HCT116 (cell line): Measurements from ENCODE around the gene MAP2K5. TPM values are rescaled to one million over a fixed set of nuclear protein-coding genes. Genes with fewer than 3 reads are reported as not detected.

ENCODE experiments used
- ATAC-seq: fragments of 200-7000 bp; cut with Tn5 transposase; 2 replicates; pipeline ENCODE4 v1.9.1; 2020; ENCODE audit warnings: mild to moderate bottlenecking, moderate library complexity
- BruUV-seq: library from RNA; stranded (reverse); fragments of 400-500 nt; replicated peaks from 2 replicates; lab custom pipeline; 2021; lab: Mats Ljungman, UMichigan
- CTCF ChIA-PET: fragments of 300-600 bp; sonication (Branson Sonifier 250); formaldehyde crosslinking; loops from one replicate; lab custom pipeline; 2021; ENCODE audit warnings: antibody characterized with exemption; lab: Charles Lee
- POLR2A ChIA-PET: fragments of 300-600, 350-600 bp; sonication (Branson Sonifier 250); formaldehyde crosslinking; loops from one replicate; lab custom pipeline; 2021; ENCODE audit warnings: antibody characterized with exemption; lab: Charles Lee
- RAD21 ChIA-PET, 2 experiments: fragments of 300-600 bp; sonication (Branson Sonifier 250); formaldehyde crosslinking; loops; one replicate each; lab custom pipeline; 2023; ENCODE audit warnings: low total read pairs in 2 of 2; ENCODE audit not compliant: uncharacterized antibody in 2 of 2, unreplicated experiment in 2 of 2, low non-redundant PET in 1 of 2; lab: Charles Lee
- DNase-seq: peaks from one replicate; pipeline ENCODE4 v3.0.0-alpha.2; 2010; ENCODE audit warnings: low read depth, low spot score
- H2AFZ ChIP-seq: fragments of 200-600 bp; shearing (Covaris generic), sonication (generic); 2 replicates; pipeline ENCODE4 v1.6.1; 2017; ENCODE audit warnings: low read depth, mixed run types, mixed read lengths, antibody characterized with exemption, low read length; ENCODE audit not compliant: poor library complexity, severe bottlenecking
- H3K27ac ChIP-seq: 2 replicates; pipeline ENCODE4 v1.5.1; 2012; ENCODE audit warnings: low read depth, low read length
- H3K27me3 ChIP-seq: fragments of 200-600 bp; sonication (generic); 2 replicates; pipeline ENCODE4 v1.6.1; 2016; ENCODE audit warnings: mixed run types, low read length, mixed read lengths; ENCODE audit not compliant: insufficient read depth
- H3K36me3 ChIP-seq, 2 experiments: fragments of 200-500 bp in 1 of 2; fragments of 200-600 bp in 1 of 2; sonication (Bioruptor generic) in 1 of 2; sonication (generic) in 1 of 2; 2 replicates each; pipeline versions ENCODE4 v1.5.1 to v1.6.1; 2014 to 2016; ENCODE audit warnings: low read length in 2 of 2, inconsistent platforms in 1 of 2, mixed read lengths in 1 of 2, mixed run types in 1 of 2; ENCODE audit not compliant: insufficient read depth in 2 of 2, control insufficient read depth in 1 of 2
- H3K4me1 ChIP-seq, 2 experiments: fragments of 200-600 bp in 1 of 2; sonication (generic) in 1 of 2; 2 replicates each; pipeline versions ENCODE4 v1.5.1 to v1.6.1; 2012 to 2017; ENCODE audit warnings: low read length in 2 of 2, inconsistent platforms in 1 of 2, mild to moderate bottlenecking in 1 of 2, mixed read lengths in 1 of 2, mixed run types in 1 of 2, moderate library complexity in 1 of 2; ENCODE audit not compliant: insufficient read depth in 2 of 2, control insufficient read depth in 1 of 2
- H3K4me2 ChIP-seq: fragments of 200-600 bp; sonication (generic); 2 replicates; pipeline ENCODE4 v1.6.1; 2017; ENCODE audit warnings: mixed run types, low read length, mixed read lengths
- H3K4me3 ChIP-seq, 2 experiments: fragments of 200-600 bp in 1 of 2; sonication (generic) in 1 of 2; replicated peaks in 1 of 2; 2 replicates each; pipeline ENCODE4 v1.5.1; 2011 to 2016; ENCODE audit warnings: low read length in 2 of 2, control low read depth in 1 of 2, low read depth in 1 of 2, mild to moderate bottlenecking in 1 of 2, mixed read lengths in 1 of 2, mixed run types in 1 of 2
- H3K79me2 ChIP-seq: fragments of 200-600 bp; sonication (generic); 2 replicates; pipeline ENCODE4 v1.6.1; 2017; ENCODE audit warnings: mild to moderate bottlenecking, mixed run types, low read length, moderate library complexity, mixed read lengths; ENCODE audit not compliant: insufficient read depth
- H3K9ac ChIP-seq: fragments of 200-600 bp; sonication (generic); 2 replicates; pipeline ENCODE4 v1.6.1; 2016; ENCODE audit warnings: low read length, mixed read lengths
- H3K9me2 ChIP-seq: fragments of 200-600 bp; sonication (generic), shearing (Covaris generic); 2 replicates; pipeline ENCODE4 v1.6.1; 2017; ENCODE audit warnings: mixed run types, mild to moderate bottlenecking, moderate library complexity; ENCODE audit not compliant: insufficient read depth
- H3K9me3 ChIP-seq, 2 experiments: fragments of 200-500 bp in 1 of 2; fragments of 200-600 bp in 1 of 2; sonication (Bioruptor generic) in 1 of 2; sonication (generic) in 1 of 2; 2 replicates each; pipeline ENCODE4 v1.6.1; 2014 to 2017; ENCODE audit warnings: low read length in 2 of 2, mixed read lengths in 2 of 2, inconsistent platforms in 1 of 2, low read depth in 1 of 2, mild to moderate bottlenecking in 1 of 2, mixed run types in 1 of 2, moderate library complexity in 1 of 2; ENCODE audit not compliant: control insufficient read depth in 1 of 2, insufficient read depth in 1 of 2
- H4K20me1 ChIP-seq: fragments of 200-600 bp; sonication (generic), shearing (Covaris generic); 2 replicates; pipeline ENCODE4 v1.6.1; 2017; ENCODE audit warnings: mixed run types, mild to moderate bottlenecking, moderate library complexity; ENCODE audit not compliant: insufficient read depth
- ATF3 ChIP-seq: IDR thresholded peaks from 2 replicates; pipeline ENCODE4 v1.6.1; 2012
- CBX3 ChIP-seq: IDR thresholded peaks from 2 replicates; pipeline ENCODE4 v1.6.1; 2012; ENCODE audit warnings: low read depth
- CEBPB ChIP-seq: IDR thresholded peaks from 2 replicates; pipeline ENCODE4 v1.6.1; 2012; ENCODE audit warnings: low read depth
- CTCF ChIP-seq, 3 experiments: fragments of 200-600 bp in 1 of 3; sonication (generic) in 1 of 3; IDR thresholded peaks in 2 of 3; conservative IDR thresholded peaks in 1 of 3; 2 replicates each; pipeline ENCODE4 v1.5.1; 2012 to 2017; ENCODE audit warnings: low read depth in 2 of 3, low read length in 2 of 3, antibody characterized with exemption in 1 of 3, borderline replicate concordance in 1 of 3, control low read depth in 1 of 3, mild to moderate bottlenecking in 1 of 3, mixed read lengths in 1 of 3, mixed run types in 1 of 3, moderate library complexity in 1 of 3; ENCODE audit not compliant: insufficient read depth in 1 of 3
- ELF1 ChIP-seq: IDR thresholded peaks from 2 replicates; pipeline ENCODE4 v1.6.1; 2012; ENCODE audit warnings: low read depth, borderline replicate concordance
- EZH2 ChIP-seq: fragments of 200-600 bp; sonication (generic); IDR thresholded peaks from 2 replicates; pipeline ENCODE4 v1.6.1; 2017; ENCODE audit warnings: antibody characterized with exemption, mixed run types
- EZH2phosphoT487 ChIP-seq: fragments of 200-600 bp; IDR thresholded peaks from 2 replicates; pipeline ENCODE4 v1.6.1; 2018; ENCODE audit warnings: antibody characterized with exemption, borderline replicate concordance
- FOSL1 ChIP-seq: IDR thresholded peaks from 2 replicates; pipeline ENCODE4 v1.6.1; 2012; ENCODE audit warnings: low read depth
- JUND ChIP-seq: IDR thresholded peaks from 2 replicates; pipeline ENCODE4 v1.6.1; 2012
- MAX ChIP-seq: IDR thresholded peaks from 2 replicates; pipeline ENCODE4 v1.6.1; 2012
- POLR2A ChIP-seq: IDR thresholded peaks from 2 replicates; pipeline ENCODE4 v1.7.0; 2011; ENCODE audit warnings: borderline replicate concordance; ENCODE audit not compliant: insufficient read depth, insufficient read length; ENCODE audit errors: extremely low read depth
- POLR2AphosphoS5 ChIP-seq: IDR thresholded peaks from 2 replicates; pipeline ENCODE4 v1.6.1; 2011; ENCODE audit warnings: mild to moderate bottlenecking, low read depth, low read length, moderate library complexity
- RAD21 ChIP-seq: IDR thresholded peaks from 2 replicates; pipeline ENCODE4 v1.6.1; 2012; ENCODE audit warnings: low read depth, mild to moderate bottlenecking
- SP1 ChIP-seq: IDR thresholded peaks from 2 replicates; pipeline ENCODE4 v1.6.1; 2012; ENCODE audit warnings: low read depth
- SRF ChIP-seq: IDR thresholded peaks from 2 replicates; pipeline ENCODE4 v1.6.1; 2012; ENCODE audit warnings: low read depth
- TCF7L2 ChIP-seq: IDR thresholded peaks from 2 replicates; pipeline ENCODE4 v1.7.0; 2011; ENCODE audit warnings: borderline replicate concordance, inconsistent platforms; ENCODE audit not compliant: insufficient read depth, insufficient read length; ENCODE audit errors: extremely low read depth
- YY1 ChIP-seq: IDR thresholded peaks from 2 replicates; pipeline ENCODE4 v1.6.1; 2011; ENCODE audit warnings: low read length, low read depth, moderate library complexity, mild to moderate bottlenecking; ENCODE audit not compliant: insufficient replicate concordance; ENCODE audit errors: extremely low read depth
- ZFX ChIP-seq: fragments of 450-650 bp; IDR thresholded peaks from 2 replicates; pipeline ENCODE4 v1.6.1; 2017
- ZNF274 ChIP-seq: fragments of 200-500 bp; sonication (Bioruptor generic); IDR thresholded peaks from 2 replicates; pipeline ENCODE4 v1.6.1; 2014; ENCODE audit warnings: mild to moderate bottlenecking, low read depth, low read length, inconsistent platforms
- intact Hi-C: fragments of 100-400 bp; cut with micrococcal nuclease; formaldehyde crosslinking; loops from 2 replicates; pipeline ENCODE4 v1.10.0; 2022
- total RNA-seq: library from RNA; stranded (reverse); gene quantifications from one replicate; pipeline ENCODE4 v1.2.1, GENCODE V29; 2021; ENCODE audit not compliant: unreplicated experiment
- TF ChIP-seq, protein P1 (sequence below): IDR thresholded peaks from 2 replicates; pipeline ENCODE4 v1.6.1; 2011; ENCODE audit warnings: mild to moderate bottlenecking, low read length, moderate library complexity; ENCODE audit not compliant: insufficient replicate concordance; ENCODE audit errors: extremely low read depth

MAP2K5 gene
- total RNA-seq, 1 experiment from 2014 or later = 15.6 TPM

- CTCF ChIA-PET = no interaction called here
- H3K4me1 ChIP-seq = peaks cover 5 to 33% of the 10 kb centered on the region in 2 experiments; a peak in 3 of 4 replicates
- H3K27me3 ChIP-seq = no peaks in the 10 kb centered on the region
- H2AFZ ChIP-seq = no peak overlapping the region
- no peak for TF ChIP-seq ZNF274
- TF ChIP-seq FOSL1 = no peak
- TF ChIP-seq ATF3 = no peak
- TF ChIP-seq JUND = no peak
- no peak for TF ChIP-seq TCF7L2
- no peak for TF ChIP-seq POLR2AphosphoS5
- TF ChIP-seq YY1 = no peak
- no peak for TF ChIP-seq POLR2A
- no peak for TF ChIP-seq CEBPB
- TF ChIP-seq SP1 = no peak
- no peak for TF ChIP-seq MAX
- TF ChIP-seq ZFX = no peak
- no peak for TF ChIP-seq RAD21
- no peak for TF ChIP-seq CBX3
- TF ChIP-seq ELF1 = no peak
- TF ChIP-seq SRF = no peak
- no peak for TF ChIP-seq EZH2
- TF ChIP-seq EZH2phosphoT487 = no peak
- TF ChIP-seq, protein P1, sequence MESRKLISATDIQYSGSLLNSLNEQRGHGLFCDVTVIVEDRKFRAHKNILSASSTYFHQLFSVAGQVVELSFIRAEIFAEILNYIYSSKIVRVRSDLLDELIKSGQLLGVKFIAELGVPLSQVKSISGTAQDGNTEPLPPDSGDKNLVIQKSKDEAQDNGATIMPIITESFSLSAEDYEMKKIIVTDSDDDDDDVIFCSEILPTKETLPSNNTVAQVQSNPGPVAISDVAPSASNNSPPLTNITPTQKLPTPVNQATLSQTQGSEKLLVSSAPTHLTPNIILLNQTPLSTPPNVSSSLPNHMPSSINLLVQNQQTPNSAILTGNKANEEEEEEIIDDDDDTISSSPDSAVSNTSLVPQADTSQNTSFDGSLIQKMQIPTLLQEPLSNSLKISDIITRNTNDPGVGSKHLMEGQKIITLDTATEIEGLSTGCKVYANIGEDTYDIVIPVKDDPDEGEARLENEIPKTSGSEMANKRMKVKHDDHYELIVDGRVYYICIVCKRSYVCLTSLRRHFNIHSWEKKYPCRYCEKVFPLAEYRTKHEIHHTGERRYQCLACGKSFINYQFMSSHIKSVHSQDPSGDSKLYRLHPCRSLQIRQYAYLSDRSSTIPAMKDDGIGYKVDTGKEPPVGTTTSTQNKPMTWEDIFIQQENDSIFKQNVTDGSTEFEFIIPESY = no peak
- TF ChIP-seq CTCF (IDR thresholded peaks at IDR 0.05 in 2 of 3, conservative IDR thresholded peaks at IDR 0.05 in 1 of 3; ENCODE audit: borderline replicate concordance in 1 of 3, insufficient read depth in 1 of 3, low read depth in 2 of 3, low read length in 2 of 3) = no peak
- RAD21 ChIA-PET = no interaction called here
- ATAC-seq (no peak), DNase-seq (no peak)
- H3K4me2 ChIP-seq = no peak overlapping the region
- no TSS peak for BruUV-seq
- POLR2A ChIA-PET = no interaction called here
- H4K20me1 ChIP-seq = no peaks in the 10 kb centered on the region
- H3K79me2 ChIP-seq = no peaks in the 10 kb centered on the region
- intact Hi-C loops = no loop called here
- no peaks in the 10 kb centered on the region for H3K9me2 ChIP-seq
- no peak overlapping the region for H3K27ac ChIP-seq
- H3K9me3 ChIP-seq = no peaks in the 10 kb centered on the region
- no peak overlapping the region for H3K9ac ChIP-seq
- no peak overlapping the region for H3K4me3 ChIP-seq
- no peaks in the 10 kb centered on the region for H3K36me3 ChIP-seq
Observed at GRCh38 chr15:67841513-67841762, 298.9 kb downstream of the MAP2K5 start.
